NCI-H1048 (cell line): ENCODE data around the gene ADAM10.

ENCODE experiments used
- DNase-seq: peaks from one replicate; lab custom pipeline; 2025; lab: John Stamatoyannopoulos, UW

The ADAM10 gene

DNA sequence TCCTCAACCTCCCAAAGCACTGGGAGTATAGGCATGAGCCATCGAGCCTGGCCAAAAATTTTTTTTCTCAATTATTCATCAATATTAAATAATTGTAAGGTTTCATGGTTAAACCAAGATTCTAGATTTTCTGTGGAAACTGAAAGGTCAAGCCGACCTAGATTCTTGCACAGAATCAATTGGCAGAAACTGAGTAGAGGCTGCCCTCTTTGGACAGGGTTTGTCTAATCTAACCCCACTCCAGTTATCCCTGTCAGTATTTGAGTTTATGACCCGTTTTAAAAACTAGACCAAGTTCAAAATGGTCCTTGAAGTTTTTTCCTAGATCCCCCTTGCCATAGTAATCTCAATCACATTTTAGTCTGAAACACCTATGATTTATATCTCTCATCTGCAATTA, 8.6 kb upstream of the ADAM10 start:
- no peak for DNase-seq

DNA sequence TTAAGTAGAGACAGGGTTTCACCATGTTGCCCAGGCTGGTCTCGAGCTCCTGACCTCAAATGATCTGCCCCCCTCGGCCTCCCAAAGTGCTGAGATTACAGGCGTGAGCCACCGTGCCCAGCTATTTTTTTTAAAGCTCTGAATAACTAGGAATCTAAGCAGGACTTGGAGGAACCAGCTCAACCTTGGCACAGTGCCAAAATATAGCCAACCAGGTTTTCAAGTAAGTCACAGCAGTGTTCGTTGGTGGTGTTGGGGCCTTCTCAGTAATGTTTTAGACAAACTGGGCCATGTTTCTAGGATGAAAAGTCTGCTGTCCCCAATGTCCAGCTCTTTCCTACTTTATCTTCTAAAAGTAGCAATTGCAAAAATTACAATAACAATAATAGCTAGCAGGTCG, 6.4 kb upstream of the ADAM10 start:
- no peak for DNase-seq

DNA sequence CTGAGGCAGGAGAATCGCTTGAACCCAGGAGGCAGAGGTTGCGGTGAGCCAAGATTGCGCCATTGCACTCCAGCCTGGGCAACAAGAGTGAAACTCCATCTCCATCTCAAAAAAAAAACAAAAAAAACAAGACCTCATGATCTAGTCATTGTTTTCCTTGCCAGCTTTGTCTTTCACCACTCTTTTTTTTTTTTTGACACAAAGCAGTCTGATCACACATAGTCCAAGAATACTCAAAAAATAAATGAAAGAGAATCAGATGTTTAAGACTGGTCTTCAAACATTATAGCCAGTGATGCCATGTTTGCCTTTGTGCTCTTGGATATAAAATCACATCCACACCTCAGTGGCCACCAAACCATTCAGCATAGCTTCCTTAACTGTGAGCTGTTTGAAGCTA, 5.8 kb upstream of the ADAM10 start:
- DNase-seq: no peak

DNA sequence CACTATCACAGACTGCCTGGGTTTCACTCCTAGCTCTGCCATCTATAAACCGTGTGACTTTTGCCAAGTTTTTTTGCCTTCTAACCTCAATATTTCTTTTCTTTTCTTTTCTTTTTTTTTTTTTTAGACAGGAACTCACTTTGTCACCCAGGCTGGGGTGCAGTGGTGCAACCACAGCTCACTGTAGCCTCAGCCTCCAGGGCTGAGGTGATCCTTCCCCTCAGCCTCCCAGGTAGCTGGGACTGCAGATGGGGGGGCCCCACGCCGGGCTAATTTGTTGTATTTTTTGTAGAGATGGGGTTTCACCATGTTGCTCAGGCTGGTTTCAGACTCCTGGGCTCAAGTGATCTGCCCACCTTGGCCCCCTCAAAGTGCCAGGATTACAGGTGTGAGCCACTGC, 3.2 kb upstream of the ADAM10 start:
- DNase-seq: no peak

DNA sequence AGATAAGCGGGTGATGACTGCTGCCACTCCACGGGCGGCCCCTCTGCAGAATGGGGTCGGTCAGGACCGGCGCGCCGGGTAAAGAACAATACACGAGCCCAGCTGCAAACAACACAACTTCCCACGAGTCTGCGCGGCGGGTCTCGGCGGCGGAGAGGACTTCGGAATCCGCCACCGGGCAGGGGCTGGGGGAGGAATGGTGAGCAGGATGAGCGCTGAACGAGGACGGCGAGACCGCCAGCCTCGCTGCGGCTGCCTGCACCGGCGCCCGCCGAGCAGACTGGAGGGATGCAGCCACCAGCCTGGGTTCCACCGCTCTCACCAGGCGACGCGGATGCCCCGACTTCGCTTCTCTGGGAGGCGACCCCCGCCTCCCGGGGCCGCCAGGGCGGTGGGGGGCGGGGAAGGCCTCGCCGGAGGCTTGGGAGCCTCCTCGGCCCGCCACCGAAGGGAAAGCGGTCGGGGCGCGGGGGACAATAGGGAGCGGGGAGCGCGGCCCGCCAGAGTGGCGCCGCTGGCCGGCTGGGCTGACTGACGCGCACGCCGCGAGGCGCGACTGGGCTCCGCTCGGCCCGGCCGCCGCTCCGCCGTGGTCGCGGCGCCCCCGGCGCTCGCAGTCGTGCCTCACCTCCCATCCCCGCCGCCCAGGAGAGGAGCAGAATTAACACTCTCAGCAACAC, 515 bp downstream of the ADAM10 start:
- DNase-seq: peak; percentile 14

DNA sequence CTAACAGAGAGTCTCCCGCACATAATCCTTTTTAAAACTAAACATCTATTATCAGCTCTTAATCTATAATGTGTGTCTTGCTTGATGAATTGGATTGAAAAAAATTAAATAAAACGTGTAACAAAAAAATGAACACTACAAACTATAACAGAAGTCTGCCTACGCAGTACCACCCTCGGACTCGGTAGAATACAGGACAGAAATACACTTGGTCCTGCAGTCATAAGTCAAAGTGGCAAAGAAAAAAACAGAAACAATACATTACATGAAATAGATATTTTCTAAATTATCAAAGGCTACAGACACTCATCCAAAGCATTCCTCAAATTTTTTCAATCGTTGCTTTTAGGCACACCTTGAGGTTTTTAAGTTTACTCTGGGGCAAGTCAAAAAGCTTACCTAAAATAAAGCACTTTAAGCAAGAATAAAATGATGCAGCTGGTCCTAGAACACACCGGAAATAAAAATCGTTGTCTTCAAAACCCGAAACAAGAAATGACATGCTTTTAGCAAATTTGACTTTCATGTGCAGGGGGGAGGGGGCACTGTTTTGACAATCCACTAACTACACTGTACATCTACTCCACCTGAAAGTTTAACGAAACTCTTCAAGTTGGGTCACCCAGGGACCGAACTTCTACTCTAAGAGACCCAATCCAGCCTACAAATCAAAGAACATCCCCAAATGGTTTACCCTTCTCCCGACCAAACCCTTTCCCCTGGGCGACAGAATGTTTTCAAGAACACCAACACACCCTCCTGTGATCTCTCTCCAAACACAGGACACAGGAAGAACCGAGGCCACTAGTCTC, 1.3 kb downstream of the ADAM10 start:
- DNase-seq: no peak

DNA sequence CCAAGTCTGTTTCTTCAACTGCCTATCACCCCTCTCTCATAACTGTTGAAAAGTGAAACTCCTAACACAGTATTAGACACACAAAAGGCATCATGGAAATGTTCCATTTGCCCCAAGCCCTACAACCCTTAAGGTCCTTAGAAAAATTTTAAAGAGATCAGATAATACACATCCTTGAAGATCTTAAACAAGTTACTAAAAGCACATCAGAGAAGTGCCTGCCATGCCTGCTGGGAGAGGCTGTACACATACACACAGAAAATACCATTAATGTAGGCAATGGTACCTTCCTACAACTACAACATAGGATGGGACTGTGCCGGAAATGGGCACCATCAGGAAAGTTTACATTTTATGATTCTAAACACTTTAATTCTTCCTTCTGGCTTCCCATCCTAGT, 3.3 kb downstream of the ADAM10 start:
- no peak for DNase-seq

DNA sequence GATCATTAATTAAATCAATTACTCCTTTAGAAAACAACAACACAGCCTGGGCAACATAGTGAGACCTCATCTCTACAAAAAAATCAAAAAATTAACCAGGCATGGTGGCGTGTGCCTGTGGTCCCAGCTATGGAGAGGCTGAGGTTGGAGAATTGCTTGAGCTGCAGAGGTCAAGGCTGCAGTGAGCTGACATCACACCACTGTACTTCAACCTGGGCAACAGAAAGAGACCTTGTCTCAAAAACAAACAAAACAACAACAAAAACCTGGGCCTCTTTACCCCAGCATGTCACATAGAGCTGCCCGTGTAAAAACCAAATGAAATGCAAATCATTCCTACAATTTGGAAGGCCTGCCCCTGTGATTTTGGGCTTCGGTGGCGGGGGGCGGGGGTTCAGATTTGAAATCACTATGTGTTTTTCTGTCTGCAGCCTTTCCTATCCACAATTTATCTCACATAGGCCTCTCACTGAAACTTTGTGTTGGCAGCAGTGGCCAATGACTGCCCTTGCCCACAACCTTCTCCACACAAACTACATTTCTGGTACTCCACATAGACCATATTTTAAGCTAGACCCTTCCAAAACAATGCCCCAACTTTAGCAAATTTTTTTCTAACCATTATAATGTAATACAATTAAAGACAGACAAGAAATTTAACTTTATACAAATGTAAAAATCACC, 6.5 kb downstream of the ADAM10 start:
- peak; percentile 27 for DNase-seq

DNA sequence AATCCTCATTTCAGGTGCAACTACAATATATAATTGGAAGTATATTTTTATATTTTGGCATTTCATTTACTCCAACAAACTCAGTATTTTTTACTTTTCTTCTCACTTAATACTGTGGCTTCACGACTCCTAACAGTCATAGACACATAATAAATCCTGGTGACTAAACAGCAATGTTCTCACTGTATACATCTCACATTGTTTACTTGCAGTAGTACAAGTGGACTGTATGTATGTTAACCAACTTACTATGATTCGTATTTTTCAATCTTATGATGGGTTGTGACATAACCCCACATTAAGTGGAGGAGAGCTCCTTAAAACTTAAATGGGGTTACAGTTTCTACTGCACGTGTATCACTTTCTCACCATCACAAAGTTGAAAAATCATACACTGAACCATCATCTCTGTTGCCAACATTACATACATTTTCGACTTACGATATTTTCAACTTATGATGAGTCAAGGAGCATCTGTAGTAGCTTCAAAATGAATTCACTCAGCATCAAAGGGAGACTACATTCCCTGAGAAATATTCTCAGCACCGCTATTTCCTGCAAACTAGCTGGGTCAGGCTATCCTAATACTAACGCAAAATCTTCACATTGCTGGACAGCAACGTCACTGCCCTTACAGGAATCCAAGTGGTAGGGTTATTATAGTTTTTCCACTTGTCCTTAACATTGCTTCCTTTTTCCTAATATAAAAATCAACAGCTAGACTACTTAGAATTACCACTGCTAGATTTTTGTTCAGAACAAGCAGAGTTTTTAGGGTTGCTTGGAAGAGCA, 7.3 kb downstream of the ADAM10 start:
- DNase-seq: no peak

DNA sequence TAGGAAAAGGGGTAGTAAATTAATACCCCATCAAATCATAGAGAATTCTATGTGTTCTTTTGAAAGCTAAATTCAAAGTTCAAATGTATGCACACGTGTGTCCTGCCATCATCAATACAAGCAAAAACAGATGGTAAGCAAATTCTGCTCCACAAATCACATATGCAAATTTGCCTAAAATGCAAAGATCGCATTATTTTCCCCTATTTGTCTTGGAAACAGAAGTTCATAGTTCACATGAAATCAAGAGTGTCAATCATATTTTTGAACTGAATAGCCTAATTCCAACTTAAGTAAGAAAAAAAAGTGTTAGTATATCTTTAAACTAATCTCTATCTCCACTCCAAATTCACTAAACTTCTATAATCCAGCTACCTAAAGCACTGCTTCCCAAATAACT, 8.5 kb downstream of the ADAM10 start:
- DNase-seq: peak; percentile 35

DNA sequence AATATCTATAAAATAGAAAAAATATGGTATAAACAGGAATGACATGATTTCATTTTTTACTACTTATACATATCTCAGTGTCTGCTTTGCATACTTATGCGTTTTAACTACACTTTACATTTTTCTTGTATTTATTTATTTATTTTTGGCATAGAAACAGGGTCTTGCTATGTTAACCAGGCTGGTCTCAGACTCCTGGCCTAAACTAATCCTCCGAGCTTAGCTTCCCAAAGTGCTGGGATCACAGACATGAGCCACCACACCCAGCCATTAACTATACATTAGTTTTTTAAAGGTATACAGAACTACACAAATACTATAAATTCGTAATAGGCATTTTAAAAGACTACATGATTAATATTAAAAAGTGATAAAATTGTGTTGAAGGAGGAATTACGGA, 9.1 kb downstream of the ADAM10 start:
- peak; percentile 60 for DNase-seq

DNA sequence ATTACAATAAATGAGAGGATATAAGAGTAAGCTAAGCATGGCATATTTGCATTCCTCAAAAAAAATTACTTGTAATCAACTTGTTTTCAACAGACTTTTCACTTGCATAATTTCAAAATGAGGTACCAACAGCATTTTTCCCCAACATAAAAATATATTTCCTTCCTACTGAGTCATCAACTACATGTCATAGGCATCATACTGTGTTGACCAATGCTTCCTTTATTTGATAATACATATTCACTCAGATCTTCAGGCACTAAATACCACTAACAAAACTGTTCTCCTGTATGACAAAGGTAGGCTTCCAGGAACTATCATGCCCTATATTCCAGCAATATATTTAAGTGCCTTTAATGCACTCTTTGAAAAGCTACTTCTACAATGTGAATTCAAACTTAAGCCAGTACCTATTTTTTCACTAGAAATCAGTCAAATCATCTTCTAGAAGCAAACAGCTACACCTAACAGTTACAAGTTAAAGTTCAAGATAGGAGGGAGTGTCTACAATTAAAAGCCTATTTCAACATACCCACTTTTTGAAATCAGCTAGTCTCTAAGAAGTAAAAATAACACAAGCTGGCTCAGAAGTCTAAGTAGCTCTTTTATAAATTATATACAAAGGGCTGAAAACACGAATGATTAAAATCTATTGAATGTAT, 11.3 kb downstream of the ADAM10 start:
- no peak for DNase-seq

DNA sequence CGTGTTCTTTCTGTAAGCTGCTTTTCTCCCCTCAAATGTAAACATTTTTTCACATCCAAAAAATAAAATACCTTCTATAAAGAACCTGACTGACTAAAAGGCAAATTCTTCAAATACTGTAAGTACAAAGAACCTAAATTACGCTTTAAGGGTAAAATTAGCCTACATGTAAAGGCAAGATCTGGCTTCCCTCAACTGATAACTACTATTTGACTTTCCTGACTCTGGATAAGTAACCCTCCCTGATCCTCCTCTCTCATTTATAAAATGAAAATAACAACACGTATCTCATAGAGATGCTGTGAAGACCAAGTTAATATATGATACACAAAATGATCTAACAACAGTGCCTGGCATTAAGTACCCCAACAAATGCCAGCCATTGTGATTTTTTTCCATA, 12.2 kb downstream of the ADAM10 start:
- DNase-seq: no peak

DNA sequence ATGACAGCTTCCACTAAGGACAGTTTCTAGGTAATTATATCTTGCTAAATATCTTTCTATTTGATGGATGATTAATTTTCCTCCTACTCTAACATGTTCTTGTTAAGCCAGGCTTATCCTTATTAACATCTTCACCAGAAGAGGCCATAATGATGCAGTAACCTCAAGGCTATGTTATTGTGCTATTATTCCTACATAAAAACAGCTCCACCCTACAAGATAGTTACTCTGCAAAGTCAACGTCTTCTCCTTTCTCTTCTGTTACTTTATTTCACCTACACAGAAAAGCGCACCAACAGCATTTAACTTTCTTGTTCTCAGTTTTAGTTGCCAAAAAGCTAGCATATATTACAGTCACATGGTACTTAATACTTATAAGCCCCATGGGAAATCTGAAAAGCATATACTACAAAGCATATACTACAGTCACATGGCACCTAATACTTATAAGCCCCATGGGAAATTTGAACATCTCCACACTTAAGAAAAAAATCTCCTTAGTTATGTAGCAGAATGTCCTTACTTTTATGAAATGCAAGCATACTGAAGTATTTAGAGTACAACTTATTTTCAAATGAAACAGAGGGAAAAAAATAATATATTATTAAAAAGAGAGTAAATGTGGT, 13.4 kb downstream of the ADAM10 start:
- no peak for DNase-seq

DNA sequence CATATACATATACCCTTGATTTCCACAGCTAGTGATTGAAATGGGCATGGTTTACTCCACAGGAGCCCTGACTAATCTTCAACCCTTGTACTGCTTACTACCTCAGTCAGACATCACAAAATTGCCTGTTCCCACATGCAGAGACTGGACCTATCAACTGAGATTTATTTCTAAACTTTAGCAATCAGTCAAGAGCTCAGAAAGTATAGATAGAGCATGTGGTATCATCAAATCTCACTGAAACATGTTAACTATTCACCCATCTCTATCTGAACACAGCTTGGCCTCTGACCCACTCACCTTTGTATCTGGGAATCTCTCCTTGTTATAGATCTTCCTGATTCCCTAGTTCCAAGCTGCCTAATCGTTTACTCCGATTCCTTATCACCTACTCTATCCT, 14.6 kb downstream of the ADAM10 start:
- DNase-seq: no peak

DNA sequence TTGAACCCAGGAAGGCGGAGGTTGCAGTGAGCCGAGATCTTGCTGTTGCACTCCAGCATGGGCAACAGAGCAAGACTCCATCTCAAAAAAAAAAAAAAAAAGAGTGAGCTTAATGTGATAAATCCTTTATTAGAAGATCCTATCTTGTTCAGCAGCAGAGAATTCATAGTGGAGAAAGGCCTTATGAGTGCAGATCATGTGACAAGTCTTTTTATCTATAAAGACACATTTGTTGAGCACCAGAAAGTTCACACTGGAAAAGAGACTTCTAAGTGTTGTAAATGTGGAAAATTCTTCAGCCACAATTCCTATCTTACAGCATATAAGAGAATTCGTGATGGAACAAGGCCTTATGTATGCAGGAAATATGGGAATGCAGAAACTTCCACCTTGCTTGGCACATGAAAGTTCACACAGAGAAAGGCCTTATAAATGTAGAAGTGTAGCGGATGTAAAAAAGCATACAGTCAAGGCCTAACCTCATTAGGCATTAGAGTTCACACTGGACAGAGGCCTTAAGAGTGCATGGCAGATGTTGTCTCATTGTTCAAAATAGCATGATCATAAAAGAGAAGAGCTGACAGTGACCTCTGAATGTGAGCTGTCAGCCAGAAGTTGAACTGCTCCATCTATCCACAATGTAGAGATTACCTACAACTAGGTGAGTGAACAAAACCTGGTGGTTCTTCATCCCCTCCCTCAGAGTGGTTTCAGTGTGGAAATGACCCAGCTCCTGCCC, 16.7 kb downstream of the ADAM10 start:
- no peak for DNase-seq

DNA sequence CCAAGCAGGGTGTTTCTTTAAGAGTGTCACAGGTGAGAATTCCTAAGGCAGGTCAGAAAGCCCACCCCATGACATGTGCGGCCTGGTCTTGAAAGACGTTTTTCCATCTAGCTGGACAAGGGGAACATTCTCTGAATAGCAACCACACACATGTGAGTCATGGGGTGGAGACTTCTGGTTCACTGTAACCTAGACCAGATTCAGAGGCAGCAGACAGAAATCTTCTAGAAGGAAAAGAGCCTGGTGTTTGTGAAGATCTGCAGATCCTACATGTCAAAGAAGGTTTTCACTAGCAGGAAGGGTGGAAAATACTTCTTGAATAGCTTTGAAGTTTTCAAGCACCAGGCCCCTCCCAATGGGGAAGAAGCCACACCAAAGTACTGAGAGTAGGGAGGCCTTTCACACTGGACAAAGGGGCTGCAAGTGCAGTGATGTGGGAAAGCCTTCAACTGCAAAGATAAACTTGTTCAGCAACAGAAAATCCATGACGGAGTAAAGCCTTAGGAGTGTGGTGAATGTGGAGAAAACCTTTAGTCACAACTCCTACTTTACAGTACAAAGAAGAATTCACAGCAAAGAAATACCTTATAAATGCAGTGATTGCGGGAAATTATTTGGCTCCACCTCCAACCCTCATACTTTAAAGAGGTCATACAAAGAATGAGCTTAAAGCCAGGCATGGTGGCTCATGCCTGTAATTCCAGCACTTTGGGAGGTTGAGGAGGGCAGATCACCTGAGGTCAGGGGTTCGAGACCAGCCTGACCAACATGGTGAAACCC, 17.6 kb downstream of the ADAM10 start:
- DNase-seq: no peak

DNA sequence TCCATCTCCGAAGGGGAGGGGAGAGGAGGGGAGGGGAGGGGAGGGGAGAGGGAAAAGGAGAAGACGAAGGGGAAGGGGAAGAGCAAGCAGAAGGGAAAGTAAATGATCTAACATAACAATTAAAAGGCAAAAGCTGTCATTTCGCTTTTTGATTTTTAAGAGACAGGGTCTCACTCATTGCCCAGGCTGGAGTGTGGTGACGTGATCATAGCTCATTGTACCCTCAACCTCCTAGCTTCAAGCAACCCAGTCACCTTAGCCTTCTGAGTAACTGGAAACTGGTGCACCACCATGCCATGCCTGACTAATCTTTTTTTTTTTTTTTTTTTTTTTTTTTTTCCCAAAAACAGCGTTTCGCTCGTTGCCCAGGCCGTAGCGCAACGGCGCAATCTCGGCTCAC, 22.6 kb downstream of the ADAM10 start:
- DNase-seq: no peak

DNA sequence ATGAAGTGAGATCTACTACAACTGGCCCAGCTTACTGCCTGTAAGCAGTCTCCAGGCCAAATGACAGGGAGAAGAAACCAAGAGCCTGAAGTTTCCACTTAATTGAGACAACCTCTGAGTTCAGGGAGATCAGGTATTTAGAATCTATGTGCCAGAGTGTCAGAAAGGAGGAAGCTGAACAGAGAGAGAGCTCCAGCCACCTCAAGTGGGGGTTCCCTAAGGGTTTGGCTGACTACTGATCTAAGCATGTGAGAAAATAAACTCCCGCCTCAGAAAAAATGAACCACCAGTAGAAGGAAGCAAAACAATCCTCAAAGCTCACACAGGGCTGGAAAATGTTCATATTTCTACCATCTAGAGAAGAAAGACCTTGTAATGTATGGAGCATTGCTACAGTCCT, 25.0 kb downstream of the ADAM10 start:
- DNase-seq: no peak

DNA sequence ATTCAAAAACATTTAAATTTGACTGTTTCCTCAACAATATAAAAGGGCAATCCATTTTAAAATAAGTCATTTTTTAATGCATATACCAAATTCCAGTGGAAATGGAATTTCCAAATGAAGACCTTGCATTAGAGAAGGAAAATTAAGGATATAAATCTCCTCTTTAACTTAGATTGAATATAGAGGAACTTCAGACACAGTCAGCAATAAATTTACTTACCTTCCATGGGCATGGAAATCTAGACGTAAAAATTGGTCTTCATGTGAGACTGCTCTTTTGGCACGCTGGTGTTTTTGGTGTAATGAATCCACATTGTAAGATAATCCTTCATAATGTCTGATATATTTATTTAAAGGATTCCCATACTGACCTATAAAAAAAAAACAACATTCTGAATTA, 32.1 kb downstream of the ADAM10 start:
- no peak for DNase-seq
